NCI-H2107 (cell line): ENCODE measurements around the gene LORICRIN.
A peak's percentile ranks its signal among the peaks of the same experiment; 100 is the strongest.
"Not testable (repeated sequence)": the region's sequence is repeated elsewhere in the genome, so short reads cannot be mapped to it uniquely, and the experiment has no call there.

Source experiments
- DNase-seq: peaks from one replicate; lab custom pipeline; 2025; lab: John Stamatoyannopoulos, UW

LORICRIN gene

GRCh38 chr1:153259387-153259786, at the start of gene LORICRIN:
TSS of gene LORICRIN (plus strand) at chr1:153259687. CDS start at chr1:153260950, 1,263 bp downstream.
- DNase-seq: no peak

GRCh38 chr1:153210206-153210605, 49.3 kb upstream of the LORICRIN start:
- peak; percentile 27 for DNase-seq

GRCh38 chr1:153212201-153212600, 47.3 kb upstream of the LORICRIN start:
- no peak for DNase-seq

GRCh38 chr1:153213519-153213918, 46.0 kb upstream of the LORICRIN start:
- no peak for DNase-seq

GRCh38 chr1:153217212-153217611, 42.3 kb upstream of the LORICRIN start, which contains the start of gene PRR9:
TSS of gene PRR9 (plus strand) at chr1:153217584. CDS start at chr1:153218145, 561 bp downstream.
- no peak for DNase-seq

- DNase-seq: no peak
Observed at GRCh38 chr1:153217744-153218416, 41.6 kb upstream of the LORICRIN start.

GRCh38 chr1:153220606-153221303, 38.7 kb upstream of the LORICRIN start:
- no peak for DNase-seq

GRCh38 chr1:153223040-153223891, 36.2 kb upstream of the LORICRIN start:
- peak; percentile 70 for DNase-seq

GRCh38 chr1:153227810-153228209, 31.7 kb upstream of the LORICRIN start:
- DNase-seq: no peak

- no peak for DNase-seq
Observed at GRCh38 chr1:153228491-153228890, 31.0 kb upstream of the LORICRIN start.

- DNase-seq: not testable (repeated sequence)
Observed at GRCh38 chr1:153229076-153229829, 30.2 kb upstream of the LORICRIN start.

- DNase-seq: no peak
Observed at GRCh38 chr1:153231363-153231762, 28.1 kb upstream of the LORICRIN start.

GRCh38 chr1:153231785-153232184, 27.7 kb upstream of the LORICRIN start:
- DNase-seq: no peak

GRCh38 chr1:153232553-153232952, 26.9 kb upstream of the LORICRIN start:
- DNase-seq: no peak

GRCh38 chr1:153233448-153233847, 26.0 kb upstream of the LORICRIN start:
- no peak for DNase-seq

GRCh38 chr1:153238527-153238926, 21.0 kb upstream of the LORICRIN start:
- no peak for DNase-seq

- DNase-seq: no peak
Observed at GRCh38 chr1:153242160-153242559, 17.3 kb upstream of the LORICRIN start.

- no peak for DNase-seq
Observed at GRCh38 chr1:153245466-153245865, 14.0 kb upstream of the LORICRIN start.

GRCh38 chr1:153246018-153246417, 13.5 kb upstream of the LORICRIN start:
- no peak for DNase-seq

- no peak for DNase-seq
Observed at GRCh38 chr1:153246825-153247224, 12.7 kb upstream of the LORICRIN start.

- DNase-seq: no peak
Observed at GRCh38 chr1:153248176-153248879, 11.2 kb upstream of the LORICRIN start.
